ENCODE results near the gene B4GALT4. TPM values are rescaled to one million over a fixed set of nuclear protein-coding genes. Genes with fewer than 3 reads are reported as not detected.

B4GALT4 gene
- total and polyA plus RNA-seq, 2 of the 8 experiments (the other 6 are each of a cell fraction or from before 2014, with no cell fraction given), result 14.6 to 44.7 TPM

DNA sequence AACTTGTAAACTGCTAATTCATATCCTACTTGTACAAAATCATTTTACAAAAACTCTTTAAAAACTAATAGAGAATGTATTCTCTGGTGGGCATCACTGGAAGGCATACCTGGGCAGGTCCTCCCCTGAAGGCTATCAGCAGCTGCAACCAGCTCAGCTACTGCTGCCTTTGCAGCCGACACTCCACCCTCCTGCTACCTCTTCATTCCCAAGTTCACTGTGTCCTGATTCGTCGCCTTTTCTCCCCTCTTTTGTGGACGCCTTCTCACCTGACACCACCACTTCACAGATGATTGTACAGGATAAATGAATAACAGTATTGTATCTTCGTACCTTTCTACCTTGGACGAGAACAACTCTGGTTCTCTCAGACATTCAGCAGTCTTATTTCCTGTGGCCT, 28.9 kb downstream of the B4GALT4 start:
- Histone ChIP-seq H3K9me3 (ENCODE audit: insufficient read depth in 2 of 2, low read depth in 1 of 2, low read length in 1 of 2) (no peaks in the 10 kb centered on the region), H3K27me3 (replicated peaks in 1 of 4; ENCODE audit: control insufficient read depth in 3 of 4, extremely low read depth in 1 of 4, insufficient read depth in 3 of 4, low read length in 3 of 4) (no peaks in the 10 kb centered on the region), H4K8ac (ENCODE audit: extremely low read depth, insufficient read depth, low read length) (no peak overlapping the region), H3K36me3 (ENCODE audit: control insufficient read depth in 2 of 4, insufficient read depth in 4 of 4, low read length in 3 of 4) (peaks cover under 1 to 70% (median 37%) of the 10 kb centered on the region in 4 experiments; a peak in 6 of 8 replicates), H2BK15ac (ENCODE audit: low read length) (no peak overlapping the region), H2BK20ac (ENCODE audit: low read length) (no peak overlapping the region), H3K79me2 (ENCODE audit: control insufficient read depth in 1 of 2, insufficient read depth in 2 of 2, low read length in 2 of 2) (no peaks in the 10 kb centered on the region), H3K23me2 (ENCODE audit: low read depth, low read length) (no peaks in the 10 kb centered on the region; the same call in 1 of the 2 replicates), H3K14ac (ENCODE audit: insufficient read length) (no peak overlapping the region), H3K4me1 (replicated peaks in 1 of 4; ENCODE audit: control insufficient read depth in 3 of 4, insufficient read depth in 4 of 4, low read length in 3 of 4) (no peaks in the 10 kb centered on the region), H3K4ac (replicated peaks; ENCODE audit: insufficient read length, low read depth, low read length) (no peak overlapping the region), H2BK5ac (ENCODE audit: low read depth, low read length) (no peak overlapping the region), H3K4me3 (ENCODE audit: extremely low read depth in 1 of 4, insufficient read depth in 2 of 4, low read depth in 3 of 4, low read length in 4 of 4) (no peak overlapping the region), H3K9ac (replicated peaks in 1 of 4; ENCODE audit: extremely low read depth in 1 of 4, low read depth in 3 of 4, low read length in 3 of 4) (no peak overlapping the region), H3K4me2 (ENCODE audit: insufficient read depth in 1 of 2, low read depth in 2 of 2, low read length in 2 of 2) (no peak overlapping the region), H4K5ac (ENCODE audit: insufficient read length, low read depth, low read length) (no peak overlapping the region), H2AFZ (ENCODE audit: low read length) (no peak overlapping the region), H3K27ac (ENCODE audit: low read depth, low read length) (no peak overlapping the region), H2BK12ac (ENCODE audit: low read depth, low read length) (no peak overlapping the region), H3K56ac (replicated peaks; ENCODE audit: insufficient read length, low read depth, low read length) (no peak overlapping the region), H2BK120ac (replicated peaks; ENCODE audit: low read depth, low read length) (no peak overlapping the region), H3K23ac (ENCODE audit: insufficient read length) (no peak overlapping the region), H4K91ac (replicated peaks; ENCODE audit: insufficient read length, low read length) (no peak overlapping the region), H3K18ac (ENCODE audit: extremely low read depth, low read length) (no peak overlapping the region), H4K20me1 (replicated peaks in 1 of 2; ENCODE audit: control insufficient read depth in 1 of 2, insufficient read depth in 2 of 2, low read length in 2 of 2) (peaks cover 0 to 2% of the 10 kb centered on the region in 2 experiments), H3K79me1 (ENCODE audit: low read depth, low read length) (no peaks in the 10 kb centered on the region), H2AK5ac (ENCODE audit: low read depth, low read length) (no peak overlapping the region)
- ChIA-PET POLR2A (ENCODE audit: partially characterized antibody) (interaction anchor here (1.0 kb wide), 1 partner anchor 27 kb away, joined by 3 read pairs; no protein-coding TSS in a partner anchor), CTCF (ENCODE audit: partially characterized antibody) (interaction anchor here (1.6 to 2.2 kb wide), 3 partner anchors 12 to 328 kb away, joined by 3 to 8 read pairs (median 4); partner anchors contain the start of gene TEX55)
- DNase-seq (ENCODE audit: low read depth in 1 of 2, low spot score in 2 of 2) (no peak), FAIRE-seq (no peak)
- WGBS, 2 experiments (ENCODE audit: extremely low coverage in 1 of 2, insufficient coverage in 1 of 2, insufficient read length in 1 of 2, insufficient replicate concordance in 2 of 2, low coverage in 1 of 2, low lambda C conversion rate in 2 of 2, missing lambda C conversion rate in 1 of 2), result 95% methylated on average over 6 of the region's 6 CpGs; no CpG with 5 or more reads in 1 of the 2 experiments
- TF ChIP-seq, protein P1, sequence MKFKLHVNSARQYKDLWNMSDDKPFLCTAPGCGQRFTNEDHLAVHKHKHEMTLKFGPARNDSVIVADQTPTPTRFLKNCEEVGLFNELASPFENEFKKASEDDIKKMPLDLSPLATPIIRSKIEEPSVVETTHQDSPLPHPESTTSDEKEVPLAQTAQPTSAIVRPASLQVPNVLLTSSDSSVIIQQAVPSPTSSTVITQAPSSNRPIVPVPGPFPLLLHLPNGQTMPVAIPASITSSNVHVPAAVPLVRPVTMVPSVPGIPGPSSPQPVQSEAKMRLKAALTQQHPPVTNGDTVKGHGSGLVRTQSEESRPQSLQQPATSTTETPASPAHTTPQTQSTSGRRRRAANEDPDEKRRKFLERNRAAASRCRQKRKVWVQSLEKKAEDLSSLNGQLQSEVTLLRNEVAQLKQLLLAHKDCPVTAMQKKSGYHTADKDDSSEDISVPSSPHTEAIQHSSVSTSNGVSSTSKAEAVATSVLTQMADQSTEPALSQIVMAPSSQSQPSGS (IDR thresholded peaks at IDR 0.05; ENCODE audit: low read length), result no peak
- TF ChIP-seq CTBP2 (IDR thresholded peaks at IDR 0.05; ENCODE audit: borderline replicate concordance, insufficient read depth, insufficient read length, low read length) (no peak), BRCA1 (IDR thresholded peaks at IDR 0.05; ENCODE audit: low read depth, low read length) (no peak), SIRT6 (IDR thresholded peaks at IDR 0.05; ENCODE audit: low read length) (no peak)
